Mesothelial cell of epicardium (in vitro differentiated cells): ENCODE data around the gene CHST3. TPM values are rescaled to one million over a fixed set of nuclear protein-coding genes. Genes with fewer than 3 reads are reported as not detected.

Experiments used
- DNase-seq, 2 experiments: peaks; one replicate each; pipeline ENCODE4 v3.0.0; 2021; ENCODE audit warnings: low spot score in 2 of 2; ENCODE audit not compliant: unreplicated experiment in 2 of 2
- H3K27ac Mint-ChIP-seq: 2 replicates; pipeline ENCODE4 v1.8.0; 2021; ENCODE audit warnings: mixed read lengths
- H3K27me3 Mint-ChIP-seq: 2 replicates; pipeline ENCODE4 v1.8.0; 2021; ENCODE audit warnings: low read depth, mixed read lengths
- H3K36me3 Mint-ChIP-seq: 2 replicates; pipeline ENCODE4 v1.8.0; 2021; ENCODE audit warnings: mixed read lengths
- H3K4me1 Mint-ChIP-seq: 2 replicates; pipeline ENCODE4 v1.8.0; 2021; ENCODE audit warnings: mixed read lengths
- H3K4me3 Mint-ChIP-seq: 2 replicates; pipeline ENCODE4 v1.8.0; 2021; ENCODE audit warnings: mild to moderate bottlenecking, moderate library complexity, mixed read lengths
- H3K9me3 Mint-ChIP-seq: 2 replicates; pipeline ENCODE4 v1.8.0; 2021; ENCODE audit warnings: mixed read lengths
- total RNA-seq: library from RNA; stranded (reverse); gene quantifications from 3 replicates; pipeline ENCODE4 v1.2.1, GENCODE V29; 2021
- TF ChIP-seq, protein P1 (sequence below): fragments of 200-600 bp; sonication (generic); IDR thresholded peaks from one replicate; pipeline ENCODE4 v1.5.0; 2021; ENCODE audit warnings: antibody characterized with exemption; ENCODE audit not compliant: unreplicated experiment

Gene CHST3
- total RNA-seq, 1 donor from 2014 or later, result 27.6 TPM

DNA sequence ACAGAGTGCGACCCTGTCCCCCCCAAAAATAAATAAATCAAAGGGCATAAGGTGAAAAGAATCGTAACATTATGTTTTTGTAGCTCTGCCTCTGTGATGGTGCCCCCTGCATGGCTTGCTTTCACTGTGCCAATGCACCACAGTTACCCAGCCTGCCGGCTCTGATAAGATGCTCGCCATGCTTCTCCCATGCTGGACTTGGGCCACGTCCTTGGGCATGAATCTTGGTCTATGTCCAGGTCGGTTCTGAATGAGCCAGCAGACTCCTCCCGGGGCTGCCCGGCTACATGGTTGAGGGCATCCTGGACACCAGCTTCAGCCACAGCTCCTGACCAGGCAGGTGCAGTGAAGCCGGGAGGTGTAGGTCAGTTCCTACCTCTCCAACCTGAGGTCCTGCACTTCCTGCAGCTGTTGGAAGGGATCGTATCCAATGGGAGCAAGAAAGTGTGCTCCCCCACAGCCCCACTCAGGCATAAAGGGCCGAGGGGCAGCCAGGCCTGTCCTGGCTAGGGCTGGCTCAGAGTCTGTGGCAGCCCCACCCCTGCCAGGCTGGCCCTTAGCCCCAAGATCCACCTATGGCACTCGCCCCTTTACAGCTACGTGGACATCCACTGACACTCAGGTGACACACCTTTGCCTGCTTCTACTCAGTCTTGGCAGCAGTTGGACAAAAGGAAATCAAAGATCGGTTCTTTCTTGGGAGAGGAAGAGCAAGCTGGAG, 34.1 kb downstream of the CHST3 start:
- no peaks in the 10 kb centered on the region for H3K9me3 Mint-ChIP-seq
- H3K27ac Mint-ChIP-seq, result peak overlapping the region; percentile 99

DNA sequence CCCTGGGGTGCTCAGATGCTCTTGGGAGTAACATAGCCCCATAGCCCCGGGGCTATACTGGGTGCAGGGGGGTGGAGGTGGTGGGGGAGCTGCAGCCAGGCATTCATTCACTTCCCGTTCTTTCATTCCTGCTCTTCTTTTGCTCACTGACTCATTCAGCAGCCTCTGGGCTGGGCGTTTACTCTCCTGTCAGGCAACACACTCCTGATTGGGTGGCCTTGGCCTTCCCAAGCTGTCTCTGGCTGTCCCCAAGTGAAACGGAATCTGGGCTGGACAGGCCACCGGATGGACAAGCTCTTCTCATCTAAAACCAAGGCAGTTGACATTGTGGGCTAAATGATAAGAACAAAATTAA, 34.6 kb downstream of the CHST3 start:
- peak in 1 of 2 experiments; percentile 53 for DNase-seq
- Mint-ChIP-seq H3K9me3 (no peaks in the 10 kb centered on the region), H3K4me3 (peak overlapping the region; percentile 49), H3K4me1 (peaks cover 61% of the 10 kb centered on the region), H3K36me3 (peaks cover 3% of the 10 kb centered on the region), H3K27ac (peak overlapping the region; percentile 99), H3K27me3 (no peaks in the 10 kb centered on the region)
- TF ChIP-seq, protein P1, sequence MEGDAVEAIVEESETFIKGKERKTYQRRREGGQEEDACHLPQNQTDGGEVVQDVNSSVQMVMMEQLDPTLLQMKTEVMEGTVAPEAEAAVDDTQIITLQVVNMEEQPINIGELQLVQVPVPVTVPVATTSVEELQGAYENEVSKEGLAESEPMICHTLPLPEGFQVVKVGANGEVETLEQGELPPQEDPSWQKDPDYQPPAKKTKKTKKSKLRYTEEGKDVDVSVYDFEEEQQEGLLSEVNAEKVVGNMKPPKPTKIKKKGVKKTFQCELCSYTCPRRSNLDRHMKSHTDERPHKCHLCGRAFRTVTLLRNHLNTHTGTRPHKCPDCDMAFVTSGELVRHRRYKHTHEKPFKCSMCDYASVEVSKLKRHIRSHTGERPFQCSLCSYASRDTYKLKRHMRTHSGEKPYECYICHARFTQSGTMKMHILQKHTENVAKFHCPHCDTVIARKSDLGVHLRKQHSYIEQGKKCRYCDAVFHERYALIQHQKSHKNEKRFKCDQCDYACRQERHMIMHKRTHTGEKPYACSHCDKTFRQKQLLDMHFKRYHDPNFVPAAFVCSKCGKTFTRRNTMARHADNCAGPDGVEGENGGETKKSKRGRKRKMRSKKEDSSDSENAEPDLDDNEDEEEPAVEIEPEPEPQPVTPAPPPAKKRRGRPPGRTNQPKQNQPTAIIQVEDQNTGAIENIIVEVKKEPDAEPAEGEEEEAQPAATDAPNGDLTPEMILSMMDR, result no peak

More for the DNA sequence above, 34.1 kb downstream of the CHST3 start:
- Mint-ChIP-seq H3K4me3 (peak overlapping the region; percentile 49), H3K4me1 (peaks cover 61% of the 10 kb centered on the region), H3K36me3 (peaks cover 5% of the 10 kb centered on the region), H3K27me3 (no peaks in the 10 kb centered on the region)
- TF ChIP-seq, protein P1, result no peak
- DNase-seq, result no peak

DNA sequence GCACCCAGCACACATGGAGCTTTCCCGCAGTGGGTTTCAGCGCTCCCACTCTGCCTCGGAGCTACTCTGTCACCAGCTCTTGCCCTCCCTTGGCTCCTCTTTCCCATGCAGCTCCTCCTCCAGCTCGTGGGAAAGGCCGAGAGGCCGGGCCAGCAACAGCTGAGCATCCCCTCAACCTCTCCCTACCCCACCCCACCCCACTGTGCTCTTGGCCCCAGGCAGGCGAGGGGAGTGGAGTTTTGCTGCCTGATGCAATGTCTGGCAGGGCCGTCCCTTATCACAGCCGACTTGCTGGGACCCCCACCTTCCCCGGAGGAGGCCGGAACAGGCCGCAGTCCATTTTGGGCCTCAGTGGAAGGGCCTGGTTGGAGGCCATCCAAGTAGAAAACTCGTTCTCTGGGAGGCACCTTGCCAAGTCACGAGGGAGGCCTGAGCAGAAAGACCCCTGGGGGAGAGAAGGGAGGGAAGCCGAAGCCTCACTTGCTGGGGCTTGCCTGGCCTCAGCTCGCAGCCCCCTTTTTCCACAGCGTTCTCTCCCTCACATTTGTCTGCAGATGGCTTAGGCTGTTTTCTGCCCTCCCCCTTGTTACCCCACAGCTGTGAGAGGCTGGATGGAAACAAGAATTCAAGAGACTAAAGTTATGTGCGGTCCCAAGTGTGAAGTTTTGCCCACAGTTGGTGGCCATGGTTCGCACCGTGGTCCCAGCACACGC, 35.3 kb downstream of the CHST3 start:
- Mint-ChIP-seq H3K4me3 (peak overlapping the region; percentile 49), H3K9me3 (no peaks in the 10 kb centered on the region), H3K36me3 (no peaks in the 10 kb centered on the region), H3K27me3 (no peaks in the 10 kb centered on the region), H3K27ac (peak overlapping the region; percentile 99), H3K4me1 (peaks cover 61% of the 10 kb centered on the region)
- DNase-seq, result peak; percentile 83 to 90
- TF ChIP-seq, protein P1, result no peak

DNA sequence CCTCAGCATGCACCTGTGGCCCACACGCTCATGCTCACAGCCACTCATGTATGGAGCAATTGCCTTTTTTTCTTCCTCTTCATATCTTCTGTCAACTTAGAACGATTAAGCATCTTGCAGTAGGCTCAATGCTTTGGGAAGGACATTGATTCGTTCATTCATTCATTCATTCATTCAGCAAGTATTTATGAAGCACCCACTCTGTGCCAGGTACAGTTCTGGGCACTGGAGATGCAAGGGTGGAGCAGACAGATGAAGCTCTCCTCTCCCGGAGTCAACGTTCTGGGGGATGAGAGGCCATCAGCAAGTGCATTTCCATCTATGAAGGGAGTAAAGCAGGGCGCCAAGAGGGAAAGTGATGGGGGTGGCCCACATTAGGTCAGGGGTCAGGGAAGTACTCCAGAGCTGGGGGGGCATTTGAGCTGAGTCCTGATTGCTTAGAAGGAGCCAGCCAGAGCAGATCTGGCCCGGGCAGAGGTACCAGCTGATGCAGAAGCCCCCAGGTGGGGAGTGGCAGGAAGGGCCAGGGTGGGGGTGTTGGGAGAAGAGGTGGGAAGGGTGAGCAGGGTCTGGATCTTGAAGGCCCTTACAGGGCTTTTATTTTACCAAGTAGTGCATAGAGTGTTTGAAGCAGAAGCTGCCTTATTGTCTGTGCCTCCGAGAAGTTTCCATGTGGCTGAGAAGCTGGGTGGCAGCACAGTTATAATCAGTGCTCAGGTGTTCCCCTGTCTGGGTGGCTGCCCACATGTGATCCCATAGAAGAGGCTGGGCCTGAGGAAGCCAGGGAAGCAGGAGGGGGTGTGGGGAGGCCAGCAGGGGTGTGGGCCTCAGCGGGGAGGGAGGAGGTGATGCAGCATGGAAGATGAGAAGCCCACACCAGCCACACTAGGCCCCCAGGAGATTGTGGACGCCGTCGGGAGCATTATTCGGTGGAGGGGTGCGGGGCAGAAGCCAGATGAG, 36.2 kb downstream of the CHST3 start:
- H3K27ac Mint-ChIP-seq, result peak overlapping the region; percentile 99
- no peaks in the 10 kb centered on the region for H3K36me3 Mint-ChIP-seq
- TF ChIP-seq, protein P1, result no peak
- no peaks in the 10 kb centered on the region for H3K27me3 Mint-ChIP-seq
- DNase-seq, result no peak
- H3K9me3 Mint-ChIP-seq, result no peaks in the 10 kb centered on the region
- H3K4me3 Mint-ChIP-seq, result peak overlapping the region; percentile 2
- H3K4me1 Mint-ChIP-seq, result peaks cover 61% of the 10 kb centered on the region

DNA sequence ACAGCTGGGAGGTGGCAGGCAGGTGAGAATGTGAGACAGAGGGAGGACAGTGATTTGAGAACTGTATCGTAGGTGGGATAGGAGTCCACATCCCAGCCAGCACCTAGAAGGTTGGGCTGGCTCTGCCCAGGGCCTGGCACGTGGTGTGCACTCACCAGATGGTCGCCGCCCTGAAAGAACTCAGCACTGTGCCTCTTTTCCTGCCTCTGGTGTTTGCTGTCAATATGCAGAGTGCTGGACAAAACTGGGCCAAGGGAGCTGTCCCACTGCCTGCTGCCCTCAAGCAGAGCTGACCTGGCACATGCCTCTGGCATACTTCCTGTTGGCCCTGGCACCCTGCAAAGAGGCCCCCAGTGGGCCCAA, 36.8 kb downstream of the CHST3 start:
- H3K27me3 Mint-ChIP-seq, result no peaks in the 10 kb centered on the region
- H3K4me1 Mint-ChIP-seq, result peaks cover 54% of the 10 kb centered on the region
- H3K36me3 Mint-ChIP-seq, result no peaks in the 10 kb centered on the region
- no peaks in the 10 kb centered on the region for H3K9me3 Mint-ChIP-seq
- DNase-seq, result no peak
- H3K4me3 Mint-ChIP-seq, result no peak overlapping the region
- peak overlapping the region; percentile 99 for H3K27ac Mint-ChIP-seq
- TF ChIP-seq, protein P1, result no peak
